Liver (tissue), 9 donors: ENCODE data around the gene RNF31. TPM values are rescaled to one million over a fixed set of nuclear protein-coding genes. Genes with fewer than 3 reads are reported as not detected.

ENCODE experiments used
- DNase-seq: peaks from one replicate; pipeline ENCODE4 v3.0.0-alpha.2; 2017; ENCODE audit warnings: low spot score
- H3K27ac ChIP-seq, 2 donors: one replicate each; pipeline ENCODE4 v1.7.0; 2013; ENCODE audit warnings: inconsistent platforms in 2 of 2, low read length in 2 of 2, control low read depth in 1 of 2, low read depth in 1 of 2, mild to moderate bottlenecking in 1 of 2
- H3K27me3 ChIP-seq, 4 donors: one replicate each; pipeline versions ENCODE4 v1.6.1 to v1.7.0; 2013; ENCODE audit warnings: low read length in 3 of 4, inconsistent platforms in 1 of 4, mild to moderate bottlenecking in 1 of 4, moderate library complexity in 1 of 4; ENCODE audit not compliant: control insufficient read depth in 4 of 4, insufficient read depth in 4 of 4
- H3K36me3 ChIP-seq, 4 donors: one replicate each; pipeline versions ENCODE4 v1.6.1 to v1.7.0; 2013; ENCODE audit warnings: low read length in 3 of 4, mild to moderate bottlenecking in 3 of 4, low read depth in 1 of 4, moderate library complexity in 1 of 4; ENCODE audit not compliant: control insufficient read depth in 4 of 4, insufficient read depth in 3 of 4
- H3K4me1 ChIP-seq, 4 donors: one replicate each; pipeline versions ENCODE4 v1.6.1 to v1.7.0; 2013; ENCODE audit warnings: low read length in 3 of 4, mild to moderate bottlenecking in 3 of 4, moderate library complexity in 1 of 4; ENCODE audit not compliant: control insufficient read depth in 4 of 4, insufficient read depth in 4 of 4
- H3K4me3 ChIP-seq, 3 donors: one replicate each; pipeline versions ENCODE4 v1.6.1 to v1.7.0; 2013; ENCODE audit warnings: low read length in 3 of 3, control low read depth in 1 of 3, low read depth in 1 of 3, mild to moderate bottlenecking in 1 of 3
- H3K9ac ChIP-seq, 2 donors: one replicate each; pipeline ENCODE4 v1.7.0; 2013; ENCODE audit warnings: low read length in 2 of 2, mild to moderate bottlenecking in 2 of 2, moderate library complexity in 2 of 2, control low read depth in 1 of 2, low read depth in 1 of 2
- H3K9me3 ChIP-seq, 4 donors: one replicate each; pipeline versions ENCODE4 v1.6.1 to v1.7.0; 2013; ENCODE audit warnings: low read length in 3 of 4; ENCODE audit not compliant: control insufficient read depth in 4 of 4
- ATF3 ChIP-seq: IDR thresholded peaks from 2 replicates; pipeline ENCODE4 v1.6.1; 2016; ENCODE audit warnings: antibody characterized with exemption
- CTCF ChIP-seq: fragments of 150-350 bp; IDR thresholded peaks from 2 replicates; pipeline ENCODE4 v1.5.1; 2017; ENCODE audit warnings: improper control_type of control experiment, low read depth, low read length; ENCODE audit not compliant: missing input control
- EGR1 ChIP-seq, 2 donors: IDR thresholded peaks; 2 replicates each; pipeline ENCODE4 v1.6.1; 2016 to 2018; ENCODE audit warnings: antibody characterized with exemption in 2 of 2, low read depth in 2 of 2
- FOXA1 ChIP-seq: IDR thresholded peaks from 2 replicates; pipeline ENCODE4 v1.6.1; 2016; ENCODE audit warnings: antibody characterized with exemption
- FOXA2 ChIP-seq: IDR thresholded peaks from 2 replicates; pipeline ENCODE4 v1.6.1; 2016; ENCODE audit warnings: antibody characterized with exemption
- GABPA ChIP-seq, 2 donors: IDR thresholded peaks in 1 of 2; conservative IDR thresholded peaks in 1 of 2; 2 replicates each; pipeline ENCODE4 v1.6.1; 2016; ENCODE audit warnings: antibody characterized with exemption in 2 of 2, mild to moderate bottlenecking in 1 of 2, moderate library complexity in 1 of 2
- HNF4A ChIP-seq, 2 donors: conservative IDR thresholded peaks; 2 replicates each; pipeline ENCODE4 v1.6.1; 2016; ENCODE audit warnings: antibody characterized with exemption in 2 of 2, mild to moderate bottlenecking in 2 of 2
- HNF4G ChIP-seq: IDR thresholded peaks from 2 replicates; pipeline ENCODE4 v1.6.1; 2016; ENCODE audit warnings: antibody characterized with exemption
- JUND ChIP-seq, 2 donors: IDR thresholded peaks; 2 replicates each; pipeline ENCODE4 v1.6.1; 2016; ENCODE audit warnings: antibody characterized with exemption in 2 of 2
- MAX ChIP-seq: IDR thresholded peaks from 2 replicates; pipeline ENCODE4 v1.6.1; 2016; ENCODE audit warnings: antibody characterized with exemption
- NR2F2 ChIP-seq: IDR thresholded peaks from 2 replicates; pipeline ENCODE4 v1.6.1; 2016; ENCODE audit warnings: antibody characterized with exemption
- RAD21 ChIP-seq, 2 donors: IDR thresholded peaks; 2 replicates each; pipeline ENCODE4 v1.6.1; 2016; ENCODE audit warnings: antibody characterized with exemption in 2 of 2, mild to moderate bottlenecking in 2 of 2
- REST ChIP-seq: IDR thresholded peaks from 2 replicates; pipeline ENCODE4 v1.6.1; 2016; ENCODE audit warnings: antibody characterized with exemption, mild to moderate bottlenecking
- RXRA ChIP-seq, 2 donors: IDR thresholded peaks; 2 replicates each; pipeline ENCODE4 v1.6.1; 2017 to 2018; ENCODE audit warnings: antibody characterized with exemption in 2 of 2, mild to moderate bottlenecking in 1 of 2
- SP1 ChIP-seq: IDR thresholded peaks from 2 replicates; pipeline ENCODE4 v1.6.1; 2018; ENCODE audit warnings: antibody characterized with exemption, mild to moderate bottlenecking
- TAF1 ChIP-seq: conservative IDR thresholded peaks from 2 replicates; pipeline ENCODE4 v1.6.1; 2016; ENCODE audit warnings: antibody characterized with exemption, mild to moderate bottlenecking
- YY1 ChIP-seq: IDR thresholded peaks from 2 replicates; pipeline ENCODE4 v1.6.1; 2016; ENCODE audit warnings: antibody characterized with exemption, mild to moderate bottlenecking
- ZBTB33 ChIP-seq: IDR thresholded peaks from 2 replicates; pipeline ENCODE4 v1.6.1; 2016; ENCODE audit warnings: antibody characterized with exemption
- WGBS: extraction: QIAGEN DNeasy Blood & Tissue Kit; methylation state at CpG from one replicate; pipeline ENCODE4 v1.1.7; 2013; 5-methylcytosine and 5-hydroxymethylcytosine counted together
- polyA plus RNA-seq, 2 donors: library from polyadenylated mRNA; stranded (reverse) in 1 of 2; unstranded in 1 of 2; fragments of 200-250 nt in 1 of 2; fragments of >200 nt in 1 of 2; fragmentation: Nextera tagmentation in 1 of 2; extraction: Ambion mirVana in 1 of 2; gene quantifications; one replicate each; pipeline versions ENCODE4 v1.2.1 to v1.2.3, GENCODE V29; 2013 to 2015
- total RNA-seq, 2 donors: library from RNA; depleted of rRNA; stranded (reverse); fragments of >200 nt; gene quantifications; one replicate each; pipeline ENCODE4 v1.2.3, GENCODE V29; 2014
- donor health status: healthy.
- donor health status: healthy.
- donor health status: healthy.
- donor health status: healthy.
- donor health status: healthy.

Gene RNF31
- total and polyA plus RNA-seq, 4 donors: 16.3 to 36.0 (median 20.9) TPM

GRCh38 chr14:24194186-24194872 lies 47.0 kb downstream of the RNF31 start (continued):
- TF ChIP-seq ZBTB33: no peak

GRCh38 chr14:24194873-24195185 lies 47.5 kb downstream of the RNF31 start:
- peak overlapping the region; percentile 79 to 94 (median 93) for H3K4me3 ChIP-seq
- WGBS: 48% methylated on average over 8 of the region's 8 CpGs
- no peaks in the 10 kb centered on the region for H3K27me3 ChIP-seq
- H3K4me1 ChIP-seq: peaks cover 0 to 29% (median 23%) of the 10 kb centered on the region in 4 donors
- peaks cover 4 to 17% (median 9%) of the 10 kb centered on the region in 4 donors for H3K36me3 ChIP-seq
- no peak for DNase-seq
- H3K9me3 ChIP-seq: no peaks in the 10 kb centered on the region
- peak overlapping the region; percentile 76 to 97 for H3K9ac ChIP-seq
- H3K27ac ChIP-seq: peak overlapping the region; percentile 99
- TF ChIP-seq HNF4G: no peak
- TF ChIP-seq NR2F2: no peak
- TF ChIP-seq FOXA2: no peak
- no peak for TF ChIP-seq HNF4A (conservative IDR thresholded peaks at IDR 0.05)
- TF ChIP-seq ZBTB33: no peak
- no peak for TF ChIP-seq MAX
- TF ChIP-seq REST: no peak
- TF ChIP-seq YY1: no peak
- no peak for TF ChIP-seq SP1
- TF ChIP-seq CTCF: no peak
- no peak for TF ChIP-seq TAF1
- TF ChIP-seq EGR1 (IDR thresholded peaks at IDR 0.05; ENCODE audit: low read depth in 2 of 2): no peak
- no peak for TF ChIP-seq FOXA1
- no peak for TF ChIP-seq RXRA (IDR thresholded peaks at IDR 0.05)
- no peak for TF ChIP-seq GABPA (IDR thresholded peaks at IDR 0.05 in 1 of 2, conservative IDR thresholded peaks at IDR 0.05 in 1 of 2)
- no peak for TF ChIP-seq JUND (IDR thresholded peaks at IDR 0.05)
- TF ChIP-seq RAD21 (IDR thresholded peaks at IDR 0.05): no peak
- TF ChIP-seq ATF3: no peak
